ENCODE data around the gene CCP110.
"Not testable (repeated sequence)": the region's sequence is repeated elsewhere in the genome, so short reads cannot be mapped to it uniquely, and the experiment has no call there.

CCP110 gene

GRCh38 chr16:19513377-19514053, 10.2 kb upstream of the CCP110 start:
- DNase-seq (ENCODE audit: low read depth), result no peak

- no peak for DNase-seq (ENCODE audit: low read depth)
Measured at GRCh38 chr16:19515757-19516156, 8.0 kb upstream of the CCP110 start.

GRCh38 chr16:19517424-19518089, 6.2 kb upstream of the CCP110 start:
- DNase-seq (ENCODE audit: low read depth), result no peak

GRCh38 chr16:19518388-19518787, 5.4 kb upstream of the CCP110 start:
- DNase-seq (ENCODE audit: low read depth), result no peak

GRCh38 chr16:19520861-19521331, 2.8 kb upstream of the CCP110 start:
- DNase-seq (ENCODE audit: low read depth), result no peak

GRCh38 chr16:19521471-19522396, 2.0 kb upstream of the CCP110 start, which contains the start of gene GDE1:
Gene GDE1, minus strand, starts transcription at chr16:19522098. Its CDS starts 134 bp downstream, at chr16:19521964.
- peak; percentile 92 for DNase-seq (ENCODE audit: low read depth)

GRCh38 chr16:19522397-19522732, 1.4 kb upstream of the CCP110 start:
- no peak for DNase-seq (ENCODE audit: low read depth)

GRCh38 chr16:19522760-19523159, 982 bp upstream of the CCP110 start:
- no peak for DNase-seq (ENCODE audit: low read depth)

GRCh38 chr16:19523184-19523558, 571 bp upstream of the CCP110 start:
- DNase-seq (ENCODE audit: low read depth), result no peak

GRCh38 chr16:19524356-19524615, 544 bp downstream of the CCP110 start:
- DNase-seq (ENCODE audit: low read depth), result no peak

GRCh38 chr16:19524616-19525384, 1.1 kb downstream of the CCP110 start:
- DNase-seq (ENCODE audit: low read depth), result no peak

- DNase-seq (ENCODE audit: low read depth), result no peak
Measured at GRCh38 chr16:19525385-19525723, 1.6 kb downstream of the CCP110 start.

- DNase-seq (ENCODE audit: low read depth), result no peak
Measured at GRCh38 chr16:19527161-19527560, 3.4 kb downstream of the CCP110 start.

GRCh38 chr16:19528666-19529065, 4.9 kb downstream of the CCP110 start:
- no peak for DNase-seq (ENCODE audit: low read depth)

- no peak for DNase-seq (ENCODE audit: low read depth)
Measured at GRCh38 chr16:19532601-19533000, 8.9 kb downstream of the CCP110 start.

GRCh38 chr16:19540241-19540970, 16.7 kb downstream of the CCP110 start:
- DNase-seq (ENCODE audit: low read depth), result no peak

- DNase-seq (ENCODE audit: low read depth), result no peak
Measured at GRCh38 chr16:19542138-19542821, 18.5 kb downstream of the CCP110 start.

- not testable (repeated sequence) for DNase-seq (ENCODE audit: low read depth)
Measured at GRCh38 chr16:19543278-19543996, 19.7 kb downstream of the CCP110 start.

- DNase-seq (ENCODE audit: low read depth), result no peak
Measured at GRCh38 chr16:19548144-19548543, 24.4 kb downstream of the CCP110 start.

GRCh38 chr16:19549673-19550072, 25.9 kb downstream of the CCP110 start:
- DNase-seq (ENCODE audit: low read depth), result no peak

All from activated gamma-delta T cell treated with anti-CD3 and anti-CD28 coated beads, Interleukin-2, amount 50 U/mL, for 16 hours (primary cell).